SK-N-SH treated with all-trans-retinoic acid at 6 μM for 48 hours (cell line): ENCODE data around the gene ZNF853.

Experiments used
- ATAC-seq: fragments of 200-7000 bp; cut with Tn5 transposase; 3 replicates; pipeline ENCODE4 v1.9.1; 2020; ENCODE audit warnings: mild to moderate bottlenecking, moderate library complexity
- ARNTL ChIP-seq: fragments of 450-650 bp; formaldehyde crosslinking; IDR thresholded peaks from 2 replicates; pipeline ENCODE4 v1.5.0; 2020; ENCODE audit warnings: low read depth, mild to moderate bottlenecking, moderate library complexity, borderline replicate concordance
- BACH2 ChIP-seq: fragments of 250-450 bp; sonication (Bioruptor Pico); IDR thresholded peaks from 2 replicates; pipeline ENCODE4 v1.9.0; 2021; ENCODE audit warnings: mild to moderate bottlenecking, borderline replicate concordance
- CSDC2 ChIP-seq: fragments of 250-450 bp; sonication (Bioruptor Pico); IDR thresholded peaks from 2 replicates; pipeline ENCODE4 v1.5.0; 2020; ENCODE audit warnings: mild to moderate bottlenecking, moderate library complexity
- ESRRG ChIP-seq: fragments of 250-450 bp; sonication (Bioruptor Pico); IDR thresholded peaks from 2 replicates; pipeline ENCODE4 v1.6.1; 2021; ENCODE audit warnings: mild to moderate bottlenecking
- ISL1 ChIP-seq: fragments of 250-450 bp; sonication (Bioruptor Pico); IDR thresholded peaks from 2 replicates; pipeline ENCODE4 v2.1.2; 2022; ENCODE audit warnings: mild to moderate bottlenecking, moderate library complexity
- OSR1 ChIP-seq: fragments of 250-450 bp; sonication (Bioruptor Pico); IDR thresholded peaks from 2 replicates; pipeline ENCODE4 v1.8.0; 2022; ENCODE audit warnings: moderate library complexity, mild to moderate bottlenecking, inconsistent platforms
- PPARA ChIP-seq: fragments of 250-450 bp; sonication (Bioruptor Pico); IDR thresholded peaks from 2 replicates; pipeline ENCODE4 v1.5.0; 2020; ENCODE audit warnings: mild to moderate bottlenecking, borderline replicate concordance
- RARB ChIP-seq: fragments of 250-450 bp; sonication (Bioruptor Pico); IDR thresholded peaks from 2 replicates; pipeline ENCODE4 v1.8.0; 2021; ENCODE audit warnings: mild to moderate bottlenecking, moderate library complexity
- SNAI2 ChIP-seq: fragments of 250-450 bp; sonication (Bioruptor Pico); IDR thresholded peaks from 2 replicates; pipeline ENCODE4 v1.5.0; 2020; ENCODE audit warnings: mild to moderate bottlenecking, moderate library complexity
- TCF4 ChIP-seq: fragments of 250-450 bp; sonication (Bioruptor Pico); IDR thresholded peaks from 2 replicates; pipeline ENCODE4 v1.8.0; 2021; ENCODE audit warnings: mild to moderate bottlenecking, moderate library complexity, borderline replicate concordance
- ZC3H10 ChIP-seq: fragments of 250-450 bp; sonication (Bioruptor Pico); IDR thresholded peaks from 2 replicates; pipeline ENCODE4 v1.5.1; 2021; ENCODE audit warnings: mild to moderate bottlenecking, moderate library complexity
- ZFP3 ChIP-seq: fragments of 250-450 bp; sonication (Bioruptor Pico); IDR thresholded peaks from 2 replicates; pipeline ENCODE4 v1.5.0; 2020; ENCODE audit warnings: mild to moderate bottlenecking, moderate library complexity
- ZNF565 ChIP-seq: fragments of 450-650 bp; formaldehyde crosslinking; conservative IDR thresholded peaks from 2 replicates; pipeline ENCODE4 v1.5.0; 2020; ENCODE audit warnings: low read depth, mild to moderate bottlenecking, moderate library complexity
- ZNF70 ChIP-seq: fragments of 450-650 bp; formaldehyde crosslinking; IDR thresholded peaks from 2 replicates; pipeline ENCODE4 v1.5.0; 2020; ENCODE audit warnings: mild to moderate bottlenecking, moderate library complexity
- ZNF8 ChIP-seq: fragments of 450-650 bp; formaldehyde crosslinking; IDR thresholded peaks from 2 replicates; pipeline ENCODE4 v1.5.0; 2020; ENCODE audit warnings: mild to moderate bottlenecking, moderate library complexity
- TF ChIP-seq, protein P1 (sequence below): fragments of 250-450 bp; sonication (Bioruptor Pico); IDR thresholded peaks from 2 replicates; pipeline ENCODE4 v1.8.0; 2020; ENCODE audit warnings: mild to moderate bottlenecking, moderate library complexity, borderline replicate concordance
- TF ChIP-seq, protein P2 (sequence below): fragments of 250-450 bp; sonication (Bioruptor Pico); IDR thresholded peaks from 2 replicates; pipeline ENCODE4 v1.8.0; 2021; ENCODE audit warnings: low read depth, mild to moderate bottlenecking, moderate library complexity, borderline replicate concordance
- TF ChIP-seq, protein P3 (sequence below): fragments of 250-450 bp; sonication (Bioruptor Pico); IDR thresholded peaks from 2 replicates; pipeline ENCODE4 v1.5.0; 2020; ENCODE audit warnings: mild to moderate bottlenecking, moderate library complexity
- TF ChIP-seq, protein P4 (sequence below): fragments of 250-450 bp; sonication (Bioruptor Pico); IDR thresholded peaks from 2 replicates; pipeline ENCODE4 v1.5.1; 2020; ENCODE audit warnings: low read depth, mild to moderate bottlenecking, moderate library complexity

Gene ZNF853

DNA sequence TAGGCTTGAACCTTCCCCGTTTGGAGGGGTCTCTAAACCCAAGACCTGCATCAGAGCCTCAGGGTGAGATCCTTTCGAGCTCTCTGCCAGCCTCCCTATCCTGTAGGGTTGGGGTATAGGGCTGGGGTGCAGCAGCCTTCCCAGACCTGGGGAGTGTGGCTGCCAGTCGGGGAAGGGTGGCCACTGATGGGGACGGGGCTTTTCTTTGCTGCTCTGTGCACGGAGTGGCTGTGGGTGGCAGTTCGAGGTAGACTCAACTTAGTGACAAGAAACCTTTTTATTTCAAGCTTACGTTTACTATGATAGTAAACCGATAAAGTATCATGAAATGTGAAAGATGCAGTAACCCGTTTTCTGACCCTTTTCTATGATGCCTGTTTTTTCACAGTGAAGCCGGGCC, 34.7 kb downstream of the ZNF853 start:
- no peak for ATAC-seq
- TF ChIP-seq RARB (no peak), ZFP3 (CRISPR knock-in tag) (no peak), ESRRG (no peak), TCF4 (CRISPR knock-in tag) (no peak), ARNTL (CRISPR knock-in tag) (no peak), ISL1 (CRISPR knock-in tag) (no peak), CSDC2 (CRISPR knock-in tag) (no peak), BACH2 (CRISPR knock-in tag) (no peak), ZNF8 (no peak), SNAI2 (CRISPR knock-in tag) (no peak), ZC3H10 (CRISPR knock-in tag) (no peak), OSR1 (CRISPR knock-in tag) (no peak), ZNF70 (no peak), PPARA (CRISPR knock-in tag) (no peak), ZNF565 (no peak)
- TF ChIP-seq, protein P1, sequence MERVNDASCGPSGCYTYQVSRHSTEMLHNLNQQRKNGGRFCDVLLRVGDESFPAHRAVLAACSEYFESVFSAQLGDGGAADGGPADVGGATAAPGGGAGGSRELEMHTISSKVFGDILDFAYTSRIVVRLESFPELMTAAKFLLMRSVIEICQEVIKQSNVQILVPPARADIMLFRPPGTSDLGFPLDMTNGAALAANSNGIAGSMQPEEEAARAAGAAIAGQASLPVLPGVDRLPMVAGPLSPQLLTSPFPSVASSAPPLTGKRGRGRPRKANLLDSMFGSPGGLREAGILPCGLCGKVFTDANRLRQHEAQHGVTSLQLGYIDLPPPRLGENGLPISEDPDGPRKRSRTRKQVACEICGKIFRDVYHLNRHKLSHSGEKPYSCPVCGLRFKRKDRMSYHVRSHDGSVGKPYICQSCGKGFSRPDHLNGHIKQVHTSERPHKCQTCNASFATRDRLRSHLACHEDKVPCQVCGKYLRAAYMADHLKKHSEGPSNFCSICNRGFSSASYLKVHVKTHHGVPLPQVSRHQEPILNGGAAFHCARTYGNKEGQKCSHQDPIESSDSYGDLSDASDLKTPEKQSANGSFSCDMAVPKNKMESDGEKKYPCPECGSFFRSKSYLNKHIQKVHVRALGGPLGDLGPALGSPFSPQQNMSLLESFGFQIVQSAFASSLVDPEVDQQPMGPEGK (CRISPR knock-in tag): no peak
- TF ChIP-seq, protein P2, sequence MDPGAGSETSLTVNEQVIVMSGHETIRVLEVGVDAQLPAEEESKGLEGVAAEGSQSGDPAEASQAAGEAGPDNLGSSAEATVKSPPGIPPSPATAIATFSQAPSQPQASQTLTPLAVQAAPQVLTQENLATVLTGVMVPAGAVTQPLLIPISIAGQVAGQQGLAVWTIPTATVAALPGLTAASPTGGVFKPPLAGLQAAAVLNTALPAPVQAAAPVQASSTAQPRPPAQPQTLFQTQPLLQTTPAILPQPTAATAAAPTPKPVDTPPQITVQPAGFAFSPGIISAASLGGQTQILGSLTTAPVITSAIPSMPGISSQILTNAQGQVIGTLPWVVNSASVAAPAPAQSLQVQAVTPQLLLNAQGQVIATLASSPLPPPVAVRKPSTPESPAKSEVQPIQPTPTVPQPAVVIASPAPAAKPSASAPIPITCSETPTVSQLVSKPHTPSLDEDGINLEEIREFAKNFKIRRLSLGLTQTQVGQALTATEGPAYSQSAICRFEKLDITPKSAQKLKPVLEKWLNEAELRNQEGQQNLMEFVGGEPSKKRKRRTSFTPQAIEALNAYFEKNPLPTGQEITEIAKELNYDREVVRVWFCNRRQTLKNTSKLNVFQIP (CRISPR knock-in tag): no peak
- TF ChIP-seq, protein P3, sequence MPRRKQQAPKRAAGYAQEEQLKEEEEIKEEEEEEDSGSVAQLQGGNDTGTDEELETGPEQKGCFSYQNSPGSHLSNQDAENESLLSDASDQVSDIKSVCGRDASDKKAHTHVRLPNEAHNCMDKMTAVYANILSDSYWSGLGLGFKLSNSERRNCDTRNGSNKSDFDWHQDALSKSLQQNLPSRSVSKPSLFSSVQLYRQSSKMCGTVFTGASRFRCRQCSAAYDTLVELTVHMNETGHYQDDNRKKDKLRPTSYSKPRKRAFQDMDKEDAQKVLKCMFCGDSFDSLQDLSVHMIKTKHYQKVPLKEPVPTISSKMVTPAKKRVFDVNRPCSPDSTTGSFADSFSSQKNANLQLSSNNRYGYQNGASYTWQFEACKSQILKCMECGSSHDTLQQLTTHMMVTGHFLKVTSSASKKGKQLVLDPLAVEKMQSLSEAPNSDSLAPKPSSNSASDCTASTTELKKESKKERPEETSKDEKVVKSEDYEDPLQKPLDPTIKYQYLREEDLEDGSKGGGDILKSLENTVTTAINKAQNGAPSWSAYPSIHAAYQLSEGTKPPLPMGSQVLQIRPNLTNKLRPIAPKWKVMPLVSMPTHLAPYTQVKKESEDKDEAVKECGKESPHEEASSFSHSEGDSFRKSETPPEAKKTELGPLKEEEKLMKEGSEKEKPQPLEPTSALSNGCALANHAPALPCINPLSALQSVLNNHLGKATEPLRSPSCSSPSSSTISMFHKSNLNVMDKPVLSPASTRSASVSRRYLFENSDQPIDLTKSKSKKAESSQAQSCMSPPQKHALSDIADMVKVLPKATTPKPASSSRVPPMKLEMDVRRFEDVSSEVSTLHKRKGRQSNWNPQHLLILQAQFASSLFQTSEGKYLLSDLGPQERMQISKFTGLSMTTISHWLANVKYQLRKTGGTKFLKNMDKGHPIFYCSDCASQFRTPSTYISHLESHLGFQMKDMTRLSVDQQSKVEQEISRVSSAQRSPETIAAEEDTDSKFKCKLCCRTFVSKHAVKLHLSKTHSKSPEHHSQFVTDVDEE (CRISPR knock-in tag): no peak

DNA sequence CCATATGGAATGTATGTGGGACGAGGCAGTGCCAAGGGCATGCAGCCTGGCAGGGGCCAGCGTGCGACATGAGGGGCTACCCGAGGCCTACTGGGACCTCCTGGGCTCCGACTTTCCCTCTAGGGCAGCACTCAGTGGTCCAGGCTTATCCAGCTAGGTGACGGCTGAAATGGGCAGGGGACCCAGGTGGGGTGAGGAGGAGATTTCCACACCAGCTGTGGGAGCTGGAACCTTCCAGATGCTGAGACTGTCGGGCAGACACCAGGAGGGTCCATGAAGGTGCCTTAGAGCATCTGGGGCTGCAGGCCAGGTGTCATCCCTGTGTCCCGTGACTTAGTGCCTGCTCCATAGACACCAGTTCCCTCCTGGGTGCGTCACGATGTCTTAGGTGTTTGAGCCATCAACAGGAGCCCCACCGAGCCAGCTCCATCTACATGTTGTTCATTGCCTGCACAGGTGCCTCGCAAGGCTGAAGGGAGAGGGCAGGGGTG, 35.2 kb downstream of the ZNF853 start:
- TF ChIP-seq, protein P2 (CRISPR knock-in tag): no peak
- TF ChIP-seq RARB (no peak), ESRRG (no peak), PPARA (CRISPR knock-in tag) (no peak)
- TF ChIP-seq, protein P4, sequence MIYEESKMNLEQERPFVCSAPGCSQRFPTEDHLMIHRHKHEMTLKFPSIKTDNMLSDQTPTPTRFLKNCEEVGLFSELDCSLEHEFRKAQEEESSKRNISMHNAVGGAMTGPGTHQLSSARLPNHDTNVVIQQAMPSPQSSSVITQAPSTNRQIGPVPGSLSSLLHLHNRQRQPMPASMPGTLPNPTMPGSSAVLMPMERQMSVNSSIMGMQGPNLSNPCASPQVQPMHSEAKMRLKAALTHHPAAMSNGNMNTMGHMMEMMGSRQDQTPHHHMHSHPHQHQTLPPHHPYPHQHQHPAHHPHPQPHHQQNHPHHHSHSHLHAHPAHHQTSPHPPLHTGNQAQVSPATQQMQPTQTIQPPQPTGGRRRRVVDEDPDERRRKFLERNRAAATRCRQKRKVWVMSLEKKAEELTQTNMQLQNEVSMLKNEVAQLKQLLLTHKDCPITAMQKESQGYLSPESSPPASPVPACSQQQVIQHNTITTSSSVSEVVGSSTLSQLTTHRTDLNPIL (CRISPR knock-in tag): no peak
- ATAC-seq: no peak

DNA sequence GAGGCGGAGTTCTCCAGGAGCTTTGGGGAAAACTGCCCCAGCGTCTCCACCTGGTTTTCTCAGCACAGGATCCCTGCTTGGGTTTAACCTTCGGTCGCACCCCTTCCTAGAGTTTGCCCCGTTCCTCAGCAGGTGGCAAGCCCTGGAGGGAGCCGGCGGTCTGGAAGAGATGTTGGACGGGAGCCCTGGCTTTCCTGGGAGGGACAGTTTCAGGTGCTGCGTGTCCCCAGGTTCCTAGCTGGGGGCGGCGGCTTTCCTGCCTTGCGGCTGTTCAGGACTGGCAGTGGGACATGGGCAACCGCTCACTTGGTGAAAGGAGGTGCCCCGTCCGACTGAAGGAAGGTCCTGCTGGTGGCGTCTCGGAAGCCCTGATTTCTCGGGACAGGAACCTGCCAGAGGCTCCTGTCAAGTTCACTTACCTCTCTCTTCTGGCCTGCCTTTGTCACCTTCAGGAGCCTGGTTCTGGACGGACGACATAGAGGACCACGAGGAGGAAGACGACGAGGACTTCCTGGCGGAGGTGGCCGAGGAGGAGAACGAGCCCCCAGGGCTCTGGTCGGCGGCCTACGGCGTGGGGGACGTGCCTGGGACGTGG, 36.5 kb downstream of the ZNF853 start:
- no peak for TF ChIP-seq ARNTL (CRISPR knock-in tag)
- no peak for TF ChIP-seq SNAI2 (CRISPR knock-in tag)
- TF ChIP-seq, protein P1 (CRISPR knock-in tag): no peak
- no peak for TF ChIP-seq CSDC2 (CRISPR knock-in tag)
- TF ChIP-seq, protein P4 (CRISPR knock-in tag): no peak
- no peak for TF ChIP-seq OSR1 (CRISPR knock-in tag)
- TF ChIP-seq, protein P2 (CRISPR knock-in tag): no peak
- TF ChIP-seq ZFP3 (CRISPR knock-in tag): no peak
- no peak for ATAC-seq
